ENCODE measurements around the gene RGS21. TPM values are rescaled to one million over a fixed set of nuclear protein-coding genes. Genes with fewer than 3 reads are reported as not detected.

The RGS21 gene
- total and polyA plus RNA-seq, 10 of the 15 experiments (the other 5 are each of a cell fraction or from before 2014, with no cell fraction given), result not detected

DNA sequence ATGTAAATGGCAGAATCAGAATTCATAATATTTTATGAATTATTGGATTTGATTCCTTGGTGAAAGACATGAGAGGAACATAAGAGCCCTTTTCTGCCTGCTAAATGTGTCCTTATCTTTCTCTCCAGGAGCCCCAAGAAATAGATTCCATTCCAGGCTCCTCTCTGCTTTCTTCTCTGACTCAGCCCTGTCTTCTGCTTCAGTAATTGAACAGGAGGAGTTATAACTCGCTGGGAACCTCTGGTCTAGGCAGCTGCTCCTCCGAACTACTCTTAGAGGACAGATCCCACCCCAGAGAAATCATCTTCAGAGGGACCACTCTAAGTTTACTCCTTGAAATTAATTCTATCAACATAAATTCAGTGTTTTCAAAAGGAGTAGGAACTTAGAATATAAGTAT lies 78.4 kb downstream of the RGS21 start:
- no TSS peak for BruUV-seq (replicated peaks)
- ATAC-seq (no peak), FAIRE-seq (no peak), DNase-seq (ENCODE audit: low read depth, low spot score) (no peak)
- Histone ChIP-seq H3K4me3 (no peak overlapping the region), H3K27ac (ENCODE audit: control insufficient read depth, insufficient read depth) (no peak overlapping the region), H3K36me3 (ENCODE audit: control insufficient read depth in 2 of 2, insufficient read depth in 2 of 2, low read length in 1 of 2) (no peaks in the 10 kb centered on the region), H3K9ac (ENCODE audit: control insufficient read depth, insufficient read depth, low read length) (no peak overlapping the region), H3K9me3 (replicated peaks; ENCODE audit: control insufficient read depth, insufficient read depth, low read length) (no peaks in the 10 kb centered on the region), H3K4me1 (ENCODE audit: control insufficient read depth, insufficient read depth, low read length) (no peaks in the 10 kb centered on the region), H3K27me3 (replicated peaks in 1 of 2; ENCODE audit: control insufficient read depth in 2 of 2, insufficient read depth in 2 of 2, low read length in 1 of 2) (no peaks in the 10 kb centered on the region), H2AFZ (ENCODE audit: control insufficient read depth, low read depth, low read length) (no peak overlapping the region), H4K20me1 (ENCODE audit: control insufficient read depth, insufficient read depth) (no peaks in the 10 kb centered on the region), H3K79me2 (ENCODE audit: control insufficient read depth, insufficient read depth, low read length) (no peaks in the 10 kb centered on the region), H3K4me2 (ENCODE audit: control insufficient read depth, insufficient read depth) (no peak overlapping the region)
- ChIA-PET RAD21 (ENCODE audit: unreplicated experiment) (no interaction called here), POLR2A (no interaction called here), CTCF (no interaction called here), SMC1A (ENCODE audit: uncharacterized antibody, unreplicated experiment) (no interaction called here)
- 13% methylated on average over 2 of the region's 2 CpGs for WGBS (ENCODE audit: insufficient coverage, insufficient replicate concordance, low lambda C conversion rate, missing lambda C conversion rate)
- TF ChIP-seq, protein P1, sequence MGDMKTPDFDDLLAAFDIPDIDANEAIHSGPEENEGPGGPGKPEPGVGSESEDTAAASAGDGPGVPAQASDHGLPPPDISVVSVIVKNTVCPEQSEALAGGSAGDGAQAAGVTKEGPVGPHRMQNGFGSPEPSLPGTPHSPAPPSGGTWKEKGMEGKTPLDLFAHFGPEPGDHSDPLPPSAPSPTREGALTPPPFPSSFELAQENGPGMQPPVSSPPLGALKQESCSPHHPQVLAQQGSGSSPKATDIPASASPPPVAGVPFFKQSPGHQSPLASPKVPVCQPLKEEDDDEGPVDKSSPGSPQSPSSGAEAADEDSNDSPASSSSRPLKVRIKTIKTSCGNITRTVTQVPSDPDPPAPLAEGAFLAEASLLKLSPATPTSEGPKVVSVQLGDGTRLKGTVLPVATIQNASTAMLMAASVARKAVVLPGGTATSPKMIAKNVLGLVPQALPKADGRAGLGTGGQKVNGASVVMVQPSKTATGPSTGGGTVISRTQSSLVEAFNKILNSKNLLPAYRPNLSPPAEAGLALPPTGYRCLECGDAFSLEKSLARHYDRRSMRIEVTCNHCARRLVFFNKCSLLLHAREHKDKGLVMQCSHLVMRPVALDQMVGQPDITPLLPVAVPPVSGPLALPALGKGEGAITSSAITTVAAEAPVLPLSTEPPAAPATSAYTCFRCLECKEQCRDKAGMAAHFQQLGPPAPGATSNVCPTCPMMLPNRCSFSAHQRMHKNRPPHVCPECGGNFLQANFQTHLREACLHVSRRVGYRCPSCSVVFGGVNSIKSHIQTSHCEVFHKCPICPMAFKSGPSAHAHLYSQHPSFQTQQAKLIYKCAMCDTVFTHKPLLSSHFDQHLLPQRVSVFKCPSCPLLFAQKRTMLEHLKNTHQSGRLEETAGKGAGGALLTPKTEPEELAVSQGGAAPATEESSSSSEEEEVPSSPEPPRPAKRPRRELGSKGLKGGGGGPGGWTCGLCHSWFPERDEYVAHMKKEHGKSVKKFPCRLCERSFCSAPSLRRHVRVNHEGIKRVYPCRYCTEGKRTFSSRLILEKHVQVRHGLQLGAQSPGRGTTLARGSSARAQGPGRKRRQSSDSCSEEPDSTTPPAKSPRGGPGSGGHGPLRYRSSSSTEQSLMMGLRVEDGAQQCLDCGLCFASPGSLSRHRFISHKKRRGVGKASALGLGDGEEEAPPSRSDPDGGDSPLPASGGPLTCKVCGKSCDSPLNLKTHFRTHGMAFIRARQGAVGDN (IDR thresholded peaks at IDR 0.05), result no peak
- TF ChIP-seq CBFB (IDR thresholded peaks at IDR 0.05; ENCODE audit: low read depth) (no peak), JUNB (IDR thresholded peaks at IDR 0.05) (no peak), NR2C1 (IDR thresholded peaks at IDR 0.05) (no peak), SREBF1 (IDR thresholded peaks at IDR 0.05; ENCODE audit: low read length) (no peak), WRNIP1 (IDR thresholded peaks at IDR 0.05; ENCODE audit: borderline replicate concordance, low read depth, low read length) (no peak), FOXK2 (IDR thresholded peaks at IDR 0.05) (no peak), MEF2B (IDR thresholded peaks at IDR 0.05; ENCODE audit: partially characterized antibody, poor library complexity, severe bottlenecking) (no peak), YY1 (IDR thresholded peaks at IDR 0.05; ENCODE audit: low read depth, low read length) (no peak), NFXL1 (IDR thresholded peaks at IDR 0.05; ENCODE audit: borderline replicate concordance) (no peak), ASH2L (IDR thresholded peaks at IDR 0.05; ENCODE audit: borderline replicate concordance, low read depth) (no peak), CHD2 (IDR thresholded peaks at IDR 0.05; ENCODE audit: borderline replicate concordance, low read depth, low read length) (no peak), MTA3 (IDR thresholded peaks at IDR 0.05; ENCODE audit: borderline replicate concordance, low read length) (no peak), SP1 (IDR thresholded peaks at IDR 0.05; ENCODE audit: low read depth, low read length) (no peak), SMARCA5 (IDR thresholded peaks at IDR 0.05) (no peak)
- TF ChIP-seq, protein P2, sequence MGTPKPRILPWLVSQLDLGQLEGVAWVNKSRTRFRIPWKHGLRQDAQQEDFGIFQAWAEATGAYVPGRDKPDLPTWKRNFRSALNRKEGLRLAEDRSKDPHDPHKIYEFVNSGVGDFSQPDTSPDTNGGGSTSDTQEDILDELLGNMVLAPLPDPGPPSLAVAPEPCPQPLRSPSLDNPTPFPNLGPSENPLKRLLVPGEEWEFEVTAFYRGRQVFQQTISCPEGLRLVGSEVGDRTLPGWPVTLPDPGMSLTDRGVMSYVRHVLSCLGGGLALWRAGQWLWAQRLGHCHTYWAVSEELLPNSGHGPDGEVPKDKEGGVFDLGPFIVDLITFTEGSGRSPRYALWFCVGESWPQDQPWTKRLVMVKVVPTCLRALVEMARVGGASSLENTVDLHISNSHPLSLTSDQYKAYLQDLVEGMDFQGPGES (IDR thresholded peaks at IDR 0.05), result no peak
- TF ChIP-seq, protein P3, sequence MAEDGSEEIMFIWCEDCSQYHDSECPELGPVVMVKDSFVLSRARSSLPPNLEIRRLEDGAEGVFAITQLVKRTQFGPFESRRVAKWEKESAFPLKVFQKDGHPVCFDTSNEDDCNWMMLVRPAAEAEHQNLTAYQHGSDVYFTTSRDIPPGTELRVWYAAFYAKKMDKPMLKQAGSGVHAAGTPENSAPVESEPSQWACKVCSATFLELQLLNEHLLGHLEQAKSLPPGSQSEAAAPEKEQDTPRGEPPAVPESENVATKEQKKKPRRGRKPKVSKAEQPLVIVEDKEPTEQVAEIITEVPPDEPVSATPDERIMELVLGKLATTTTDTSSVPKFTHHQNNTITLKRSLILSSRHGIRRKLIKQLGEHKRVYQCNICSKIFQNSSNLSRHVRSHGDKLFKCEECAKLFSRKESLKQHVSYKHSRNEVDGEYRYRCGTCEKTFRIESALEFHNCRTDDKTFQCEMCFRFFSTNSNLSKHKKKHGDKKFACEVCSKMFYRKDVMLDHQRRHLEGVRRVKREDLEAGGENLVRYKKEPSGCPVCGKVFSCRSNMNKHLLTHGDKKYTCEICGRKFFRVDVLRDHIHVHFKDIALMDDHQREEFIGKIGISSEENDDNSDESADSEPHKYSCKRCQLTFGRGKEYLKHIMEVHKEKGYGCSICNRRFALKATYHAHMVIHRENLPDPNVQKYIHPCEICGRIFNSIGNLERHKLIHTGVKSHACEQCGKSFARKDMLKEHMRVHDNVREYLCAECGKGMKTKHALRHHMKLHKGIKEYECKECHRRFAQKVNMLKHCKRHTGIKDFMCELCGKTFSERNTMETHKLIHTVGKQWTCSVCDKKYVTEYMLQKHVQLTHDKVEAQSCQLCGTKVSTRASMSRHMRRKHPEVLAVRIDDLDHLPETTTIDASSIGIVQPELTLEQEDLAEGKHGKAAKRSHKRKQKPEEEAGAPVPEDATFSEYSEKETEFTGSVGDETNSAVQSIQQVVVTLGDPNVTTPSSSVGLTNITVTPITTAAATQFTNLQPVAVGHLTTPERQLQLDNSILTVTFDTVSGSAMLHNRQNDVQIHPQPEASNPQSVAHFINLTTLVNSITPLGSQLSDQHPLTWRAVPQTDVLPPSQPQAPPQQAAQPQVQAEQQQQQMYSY (CRISPR knock-in tag; IDR thresholded peaks at IDR 0.05), result no peak
- in situ Hi-C loops (cut with MboI), result no loop called here
- intact Hi-C loops (cut with micrococcal nuclease; ENCODE audit: unreplicated experiment), result no loop called here

Data from GM12878 (cell line).